Caco-2 (cell line): ENCODE data around the gene DCAF8. TPM values are rescaled to one million over a fixed set of nuclear protein-coding genes. Genes with fewer than 3 reads are reported as not detected.

Source experiments
- BruUV-seq: library from RNA; stranded (reverse); fragments of 400-500 nt; replicated peaks from 2 replicates; lab custom pipeline; 2021; lab: Mats Ljungman, UMichigan
- CTCF ChIA-PET: fragments of 300-600 bp; sonication (Branson Sonifier 250); formaldehyde crosslinking; loops from one replicate; lab custom pipeline; 2022; ENCODE audit warnings: antibody characterized with exemption; lab: Charles Lee
- POLR2A ChIA-PET: fragments of 300-600 bp; sonication (Branson Sonifier 250); formaldehyde crosslinking; loops from one replicate; lab custom pipeline; 2022; ENCODE audit warnings: antibody characterized with exemption; lab: Charles Lee
- DNase-seq, 2 experiments: peaks; one replicate each; pipeline versions ENCODE4 v3.0.0 to v3.0.0-alpha.2; 2020 to 2022
- H3K27me3 ChIP-seq: replicated peaks from 2 replicates; pipeline ENCODE4 v1.6.0; 2011; ENCODE audit warnings: low read length; ENCODE audit not compliant: control insufficient read depth, insufficient read depth
- H3K36me3 ChIP-seq: 2 replicates; pipeline ENCODE4 v1.5.1; 2011; ENCODE audit warnings: low read length; ENCODE audit not compliant: control insufficient read depth, insufficient read depth
- H3K4me1 ChIP-seq: fragments of 250-450 bp; sonication (Bioruptor Pico); 2 replicates; pipeline ENCODE4 v1.5.1; 2020; ENCODE audit warnings: mild to moderate bottlenecking
- H3K4me3 ChIP-seq: 2 replicates; pipeline ENCODE4 v1.5.1; 2011; ENCODE audit warnings: low read depth, mild to moderate bottlenecking, control low read depth, low read length
- H3K9me3 ChIP-seq: fragments of 250-450 bp; sonication (Bioruptor Pico); 2 replicates; pipeline ENCODE4 v1.5.1; 2020; ENCODE audit warnings: mild to moderate bottlenecking, moderate library complexity
- H3K27ac Mint-ChIP-seq: one replicate; pipeline ENCODE4 v1.8.0; 2022; ENCODE audit warnings: mixed read lengths; ENCODE audit not compliant: unreplicated experiment
- H3K27me3 Mint-ChIP-seq: one replicate; pipeline ENCODE4 v1.8.0; 2022; ENCODE audit warnings: mixed read lengths; ENCODE audit not compliant: insufficient read depth, unreplicated experiment
- H3K36me3 Mint-ChIP-seq: one replicate; pipeline ENCODE4 v1.8.0; 2022; ENCODE audit warnings: mild to moderate bottlenecking, mixed read lengths; ENCODE audit not compliant: insufficient read depth, unreplicated experiment
- H3K4me1 Mint-ChIP-seq: one replicate; pipeline ENCODE4 v1.8.0; 2022; ENCODE audit warnings: low read depth, mixed read lengths; ENCODE audit not compliant: unreplicated experiment
- H3K4me3 Mint-ChIP-seq: one replicate; pipeline ENCODE4 v1.8.0; 2022; ENCODE audit warnings: mild to moderate bottlenecking, moderate library complexity, mixed read lengths; ENCODE audit not compliant: unreplicated experiment
- H3K9me3 Mint-ChIP-seq: one replicate; pipeline ENCODE4 v1.8.0; 2022; ENCODE audit warnings: mixed read lengths; ENCODE audit not compliant: unreplicated experiment
- intact Hi-C: fragments of 100-400 bp; cut with micrococcal nuclease; formaldehyde crosslinking; loops from one replicate; pipeline ENCODE4 v1.10.0; 2022; ENCODE audit not compliant: unreplicated experiment
- total RNA-seq: library from RNA; stranded (reverse); gene quantifications from 2 replicates; pipeline ENCODE4 v1.2.3, GENCODE V29; 2022
- TF ChIP-seq, protein P1 (sequence below), 2 experiments: fragments of 200-600 bp in 1 of 2; IDR thresholded peaks; 1 replicate in 1 of 2; 2 replicates in 1 of 2; pipeline versions ENCODE4 v1.5.1 to v1.8.0; 2011 to 2022; ENCODE audit warnings: antibody characterized with exemption in 1 of 2, control low read depth in 1 of 2, inconsistent platforms in 1 of 2, low read depth in 1 of 2, low read length in 1 of 2, mild to moderate bottlenecking in 1 of 2, moderate library complexity in 1 of 2; ENCODE audit not compliant: insufficient read depth in 1 of 2, severe bottlenecking in 1 of 2, unreplicated experiment in 1 of 2

DCAF8 gene
- total RNA-seq, 1 experiment from 2014 or later, result 112 TPM

DNA sequence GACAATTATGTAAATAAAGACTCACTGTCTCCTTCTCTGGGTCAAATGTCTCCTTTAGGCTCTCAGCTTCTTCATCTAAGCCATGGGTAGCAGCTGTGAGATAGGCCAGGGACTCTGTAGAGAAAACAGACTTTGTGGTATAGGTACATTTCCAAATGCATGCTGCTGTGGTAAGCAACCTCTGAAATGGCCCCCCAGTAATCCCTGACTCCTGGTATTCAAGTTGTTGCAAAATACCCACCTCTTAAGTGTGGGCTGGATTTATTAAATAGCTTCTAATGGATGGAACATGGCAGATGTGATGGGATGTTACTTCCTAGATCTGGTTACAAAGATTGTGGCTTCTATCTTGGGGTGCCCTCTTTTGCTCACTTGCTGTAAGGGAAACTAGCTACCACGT, 33.7 kb upstream of the DCAF8 start:
- H3K4me3 ChIP-seq, result no peak overlapping the region
- H3K36me3 ChIP-seq, result peaks cover 9% of the 10 kb centered on the region
- H3K4me3 Mint-ChIP-seq, result no peak overlapping the region
- intact Hi-C loops, result loop anchor here (10.0 kb wide), 1 partner anchor 79 kb away; no protein-coding TSS in a partner anchor
- ChIA-PET CTCF (no interaction called here), POLR2A (no interaction called here)
- H3K9me3 Mint-ChIP-seq, result no peaks in the 10 kb centered on the region
- H3K36me3 Mint-ChIP-seq, result peaks cover 100% of the 10 kb centered on the region
- no peaks in the 10 kb centered on the region for H3K27me3 Mint-ChIP-seq
- no peak for DNase-seq
- H3K27me3 ChIP-seq, result no peaks in the 10 kb centered on the region
- TF ChIP-seq, protein P1, sequence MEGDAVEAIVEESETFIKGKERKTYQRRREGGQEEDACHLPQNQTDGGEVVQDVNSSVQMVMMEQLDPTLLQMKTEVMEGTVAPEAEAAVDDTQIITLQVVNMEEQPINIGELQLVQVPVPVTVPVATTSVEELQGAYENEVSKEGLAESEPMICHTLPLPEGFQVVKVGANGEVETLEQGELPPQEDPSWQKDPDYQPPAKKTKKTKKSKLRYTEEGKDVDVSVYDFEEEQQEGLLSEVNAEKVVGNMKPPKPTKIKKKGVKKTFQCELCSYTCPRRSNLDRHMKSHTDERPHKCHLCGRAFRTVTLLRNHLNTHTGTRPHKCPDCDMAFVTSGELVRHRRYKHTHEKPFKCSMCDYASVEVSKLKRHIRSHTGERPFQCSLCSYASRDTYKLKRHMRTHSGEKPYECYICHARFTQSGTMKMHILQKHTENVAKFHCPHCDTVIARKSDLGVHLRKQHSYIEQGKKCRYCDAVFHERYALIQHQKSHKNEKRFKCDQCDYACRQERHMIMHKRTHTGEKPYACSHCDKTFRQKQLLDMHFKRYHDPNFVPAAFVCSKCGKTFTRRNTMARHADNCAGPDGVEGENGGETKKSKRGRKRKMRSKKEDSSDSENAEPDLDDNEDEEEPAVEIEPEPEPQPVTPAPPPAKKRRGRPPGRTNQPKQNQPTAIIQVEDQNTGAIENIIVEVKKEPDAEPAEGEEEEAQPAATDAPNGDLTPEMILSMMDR (IDR thresholded peaks at IDR 0.05; ENCODE audit: insufficient read depth in 1 of 2, low read depth in 1 of 2, low read length in 1 of 2, severe bottlenecking in 1 of 2, unreplicated experiment in 1 of 2), result no peak
- H3K27ac Mint-ChIP-seq, result no peak overlapping the region
- H3K4me1 ChIP-seq, result no peaks in the 10 kb centered on the region
- no peaks in the 10 kb centered on the region for H3K4me1 Mint-ChIP-seq
- no TSS peak for BruUV-seq
- no peaks in the 10 kb centered on the region for H3K9me3 ChIP-seq

GRCh38 chr1:160293020-160293968, 30.9 kb upstream of the DCAF8 start:
- CTCF ChIA-PET, result interaction anchor here (1.6 to 2.8 kb wide), 3 partner anchors 14 to 100 kb away, joined by 3 to 24 read pairs (median 9); no protein-coding TSS in a partner anchor
- H3K4me1 ChIP-seq, result no peaks in the 10 kb centered on the region
- no peaks in the 10 kb centered on the region for H3K9me3 Mint-ChIP-seq
- no TSS peak for BruUV-seq
- no peaks in the 10 kb centered on the region for H3K27me3 ChIP-seq
- H3K4me3 Mint-ChIP-seq, result no peak overlapping the region
- TF ChIP-seq, protein P1 (IDR thresholded peaks at IDR 0.05; ENCODE audit: insufficient read depth in 1 of 2, low read depth in 1 of 2, low read length in 1 of 2, severe bottlenecking in 1 of 2, unreplicated experiment in 1 of 2), result no peak
- no peak overlapping the region for H3K27ac Mint-ChIP-seq
- H3K36me3 Mint-ChIP-seq, result peaks cover 95% of the 10 kb centered on the region
- intact Hi-C loops, result loop anchor here (10.0 kb wide), 1 partner anchor 82 kb away; no protein-coding TSS in a partner anchor
- POLR2A ChIA-PET, result no interaction called here
- no peaks in the 10 kb centered on the region for H3K4me1 Mint-ChIP-seq
- no peak overlapping the region for H3K4me3 ChIP-seq
- H3K36me3 ChIP-seq, result peaks cover 11% of the 10 kb centered on the region
- no peaks in the 10 kb centered on the region for H3K9me3 ChIP-seq
- no peaks in the 10 kb centered on the region for H3K27me3 Mint-ChIP-seq
- no peak for DNase-seq
